Progenitor cell of endocrine pancreas (in vitro differentiated cells): ENCODE measurements around the gene GNAS. TPM values are rescaled to one million over a fixed set of nuclear protein-coding genes. Genes with fewer than 3 reads are reported as not detected.

Source experiments
- DNase-seq: peaks from one replicate; pipeline ENCODE4 v3.0.0; 2021; ENCODE audit warnings: low spot score; ENCODE audit not compliant: unreplicated experiment
- H3K27ac Mint-ChIP-seq: 2 replicates; pipeline ENCODE4 v1.8.0; 2021; ENCODE audit warnings: mild to moderate bottlenecking, moderate library complexity, mixed read lengths
- H3K27me3 Mint-ChIP-seq: 2 replicates; pipeline ENCODE4 v1.8.0; 2021; ENCODE audit warnings: mixed read lengths
- H3K36me3 Mint-ChIP-seq: 2 replicates; pipeline ENCODE4 v1.8.0; 2022; ENCODE audit warnings: mixed read lengths; ENCODE audit not compliant: insufficient read depth
- H3K4me1 Mint-ChIP-seq: 2 replicates; pipeline ENCODE4 v1.8.0; 2021; ENCODE audit warnings: low read depth, mixed read lengths
- H3K4me3 Mint-ChIP-seq: 2 replicates; pipeline ENCODE4 v1.8.0; 2021; ENCODE audit warnings: low read depth, mild to moderate bottlenecking, moderate library complexity, mixed read lengths
- H3K9me3 Mint-ChIP-seq: 2 replicates; pipeline ENCODE4 v1.8.0; 2021; ENCODE audit warnings: low read depth, mixed read lengths
- CTCF ChIP-seq: fragments of 200-600 bp; sonication (generic); IDR thresholded peaks from one replicate; pipeline ENCODE4 v1.5.0; 2021; ENCODE audit warnings: antibody characterized with exemption, mild to moderate bottlenecking; ENCODE audit not compliant: unreplicated experiment
- total RNA-seq: library from RNA; stranded (reverse); gene quantifications from 2 replicates; pipeline ENCODE4 v1.2.1, GENCODE V29; 2021

Gene GNAS
- total RNA-seq, 1 donor from 2014 or later: 1,570 TPM

- Mint-ChIP-seq H3K27me3 (peaks cover 73% of the 10 kb centered on the region), H3K4me1 (peaks cover 22% of the 10 kb centered on the region), H3K36me3 (peaks cover 1% of the 10 kb centered on the region), H3K9me3 (no peaks in the 10 kb centered on the region), H3K4me3 (peak overlapping the region; percentile 53), H3K27ac (no peak overlapping the region)
- no peak for DNase-seq
- TF ChIP-seq CTCF: no peak
These were observed 1.6 kb downstream of the GNAS start for GRCh38 chr20:58853976-58854637.

GRCh38 chr20:58854638-58855471, 2.3 kb downstream of the GNAS start:
- Mint-ChIP-seq H3K36me3 (peaks cover 1% of the 10 kb centered on the region), H3K27me3 (peaks cover 69% of the 10 kb centered on the region), H3K27ac (no peak overlapping the region), H3K9me3 (no peaks in the 10 kb centered on the region), H3K4me3 (peak overlapping the region; percentile 49), H3K4me1 (peaks cover 17% of the 10 kb centered on the region)
- no peak for DNase-seq
- no peak for TF ChIP-seq CTCF

- no peaks in the 10 kb centered on the region for H3K9me3 Mint-ChIP-seq
- peaks cover 70% of the 10 kb centered on the region for H3K27me3 Mint-ChIP-seq
- DNase-seq: no peak
- H3K27ac Mint-ChIP-seq: no peak overlapping the region
- TF ChIP-seq CTCF: no peak
- peaks cover 11% of the 10 kb centered on the region for H3K4me1 Mint-ChIP-seq
- H3K4me3 Mint-ChIP-seq: peak overlapping the region; percentile 53
- H3K36me3 Mint-ChIP-seq: peaks cover 1% of the 10 kb centered on the region
These were observed 3.2 kb downstream of the GNAS start for GRCh38 chr20:58855506-58856389.

- no peaks in the 10 kb centered on the region for H3K9me3 Mint-ChIP-seq
- H3K36me3 Mint-ChIP-seq: no peaks in the 10 kb centered on the region
- H3K4me1 Mint-ChIP-seq: peaks cover 11% of the 10 kb centered on the region
- TF ChIP-seq CTCF: no peak
- no peak for DNase-seq
- no peak overlapping the region for H3K4me3 Mint-ChIP-seq
- H3K27me3 Mint-ChIP-seq: peaks cover 48% of the 10 kb centered on the region
- H3K27ac Mint-ChIP-seq: no peak overlapping the region
These were observed 10.7 kb downstream of the GNAS start for GRCh38 chr20:58863044-58863790.
